ENCODE data around the gene ACOXL. TPM values are rescaled to one million over a fixed set of nuclear protein-coding genes. Genes with fewer than 3 reads are reported as not detected.

Gene ACOXL
- total RNA-seq, 1 donor, result not detected

- no peaks in the 10 kb centered on the region for H3K36me3 ChIP-seq (ENCODE audit: insufficient read depth, low read length)
- no peak for DNase-seq (ENCODE audit: insufficient read length, low spot score, missing footprints)
- no peak overlapping the region for H2AFZ ChIP-seq (ENCODE audit: low read length)
- peaks cover under 1% of the 10 kb centered on the region for H3K9me3 ChIP-seq (ENCODE audit: low read depth, low read length)
- no peaks in the 10 kb centered on the region for H3K4me1 ChIP-seq (ENCODE audit: insufficient read depth, low read length)
- TF ChIP-seq CTCF (IDR thresholded peaks at IDR 0.05; ENCODE audit: extremely low read depth, low read depth, low read length), result no peak
- no peak overlapping the region for H3K4me3 ChIP-seq (ENCODE audit: insufficient read depth, low read length)
- peaks cover 75% of the 10 kb centered on the region for H3K27me3 ChIP-seq (ENCODE audit: insufficient read depth, low read length)
- no peaks in the 10 kb centered on the region for H3K79me2 ChIP-seq (ENCODE audit: insufficient read depth, low read length)
- H3K27ac ChIP-seq (ENCODE audit: low read depth, low read length), result no peak overlapping the region
- no peaks in the 10 kb centered on the region for H4K20me1 ChIP-seq (ENCODE audit: insufficient read depth, low read length)
- no peak overlapping the region for H3K4me2 ChIP-seq (ENCODE audit: insufficient read depth, low read length)
Measured at GRCh38 chr2:110799376-110799775, 67.0 kb downstream of the ACOXL start.

- H3K4me1 ChIP-seq (ENCODE audit: insufficient read depth, low read length), result no peaks in the 10 kb centered on the region
- H3K4me2 ChIP-seq (ENCODE audit: insufficient read depth, low read length), result no peak overlapping the region
- peaks cover 2% of the 10 kb centered on the region for H3K9me3 ChIP-seq (ENCODE audit: low read depth, low read length)
- H2AFZ ChIP-seq (ENCODE audit: low read length), result no peak overlapping the region
- no peak overlapping the region for H3K27ac ChIP-seq (ENCODE audit: low read depth, low read length)
- H4K20me1 ChIP-seq (ENCODE audit: insufficient read depth, low read length), result no peaks in the 10 kb centered on the region
- no peaks in the 10 kb centered on the region for H3K79me2 ChIP-seq (ENCODE audit: insufficient read depth, low read length)
- no peak overlapping the region for H3K4me3 ChIP-seq (ENCODE audit: insufficient read depth, low read length)
- H3K27me3 ChIP-seq (ENCODE audit: insufficient read depth, low read length), result peaks cover 70% of the 10 kb centered on the region
- DNase-seq (ENCODE audit: insufficient read length, low spot score, missing footprints), result peak; percentile 43
- H3K36me3 ChIP-seq (ENCODE audit: insufficient read depth, low read length), result no peaks in the 10 kb centered on the region
- TF ChIP-seq CTCF (IDR thresholded peaks at IDR 0.05; ENCODE audit: extremely low read depth, low read depth, low read length), result no peak
Measured at GRCh38 chr2:110800611-110801402, 68.4 kb downstream of the ACOXL start.

GRCh38 chr2:110802208-110802932 is 70.0 kb downstream of the ACOXL start:
- no peaks in the 10 kb centered on the region for H3K79me2 ChIP-seq (ENCODE audit: insufficient read depth, low read length)
- no peaks in the 10 kb centered on the region for H3K4me1 ChIP-seq (ENCODE audit: insufficient read depth, low read length)
- H3K36me3 ChIP-seq (ENCODE audit: insufficient read depth, low read length), result no peaks in the 10 kb centered on the region
- TF ChIP-seq CTCF (IDR thresholded peaks at IDR 0.05; ENCODE audit: extremely low read depth, low read depth, low read length), result no peak
- DNase-seq (ENCODE audit: insufficient read length, low spot score, missing footprints), result no peak
- no peak overlapping the region for H3K27ac ChIP-seq (ENCODE audit: low read depth, low read length)
- no peak overlapping the region for H2AFZ ChIP-seq (ENCODE audit: low read length)
- no peaks in the 10 kb centered on the region for H4K20me1 ChIP-seq (ENCODE audit: insufficient read depth, low read length)
- peaks cover 59% of the 10 kb centered on the region for H3K27me3 ChIP-seq (ENCODE audit: insufficient read depth, low read length)
- H3K4me2 ChIP-seq (ENCODE audit: insufficient read depth, low read length), result no peak overlapping the region
- no peak overlapping the region for H3K4me3 ChIP-seq (ENCODE audit: insufficient read depth, low read length)
- H3K9me3 ChIP-seq (ENCODE audit: low read depth, low read length), result peaks cover 2% of the 10 kb centered on the region

GRCh38 chr2:110804433-110804832 is 72.1 kb downstream of the ACOXL start:
- no peaks in the 10 kb centered on the region for H3K36me3 ChIP-seq (ENCODE audit: insufficient read depth, low read length)
- no peak for TF ChIP-seq CTCF (IDR thresholded peaks at IDR 0.05; ENCODE audit: extremely low read depth, low read depth, low read length)
- H4K20me1 ChIP-seq (ENCODE audit: insufficient read depth, low read length), result no peaks in the 10 kb centered on the region
- peaks cover 49% of the 10 kb centered on the region for H3K27me3 ChIP-seq (ENCODE audit: insufficient read depth, low read length)
- DNase-seq (ENCODE audit: insufficient read length, low spot score, missing footprints), result no peak
- H3K4me3 ChIP-seq (ENCODE audit: insufficient read depth, low read length), result no peak overlapping the region
- no peak overlapping the region for H3K27ac ChIP-seq (ENCODE audit: low read depth, low read length)
- no peak overlapping the region for H2AFZ ChIP-seq (ENCODE audit: low read length)
- H3K4me2 ChIP-seq (ENCODE audit: insufficient read depth, low read length), result no peak overlapping the region
- no peaks in the 10 kb centered on the region for H3K79me2 ChIP-seq (ENCODE audit: insufficient read depth, low read length)
- H3K4me1 ChIP-seq (ENCODE audit: insufficient read depth, low read length), result no peaks in the 10 kb centered on the region
- peaks cover 2% of the 10 kb centered on the region for H3K9me3 ChIP-seq (ENCODE audit: low read depth, low read length)
